ENCODE measurements around the gene SUV39H2. TPM values are rescaled to one million over a fixed set of nuclear protein-coding genes. Genes with fewer than 3 reads are reported as not detected.
"Not testable (repeated sequence)": the region's sequence is repeated elsewhere in the genome, so short reads cannot be mapped to it uniquely, and the experiment has no call there.

The SUV39H2 gene
- total and polyA plus RNA-seq, 4 experiments from 2014 or later, result 4.4 to 6.1 (median 5.3) TPM

DNA sequence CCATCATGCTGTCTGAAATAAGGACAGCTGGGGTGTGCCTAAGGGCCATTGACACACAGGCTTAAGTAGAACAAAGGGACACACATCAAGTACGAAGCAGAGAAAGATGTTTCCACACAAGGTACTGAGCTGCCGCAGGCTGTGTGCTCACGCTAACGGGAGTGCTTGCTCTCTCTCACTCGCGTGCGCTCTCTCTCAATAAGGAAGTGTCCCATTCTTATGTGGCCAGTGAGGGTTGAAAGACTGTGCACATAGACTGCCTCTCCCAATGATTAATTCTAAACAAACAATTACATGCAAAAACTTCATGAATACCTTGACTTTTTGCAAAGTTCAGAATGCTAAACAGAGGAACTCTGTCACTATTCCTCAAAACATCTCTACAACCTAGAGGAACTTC lies 45.3 kb downstream of the SUV39H2 start:
- intact Hi-C loops (cut with micrococcal nuclease), result no loop called here
- Mint-ChIP-seq H3K4me1 (peaks cover 0 to 6% (median 2%) of the 10 kb centered on the region in 4 donors), H3K36me3 (peaks cover 64 to 82% of the 10 kb centered on the region in 2 donors)

DNA sequence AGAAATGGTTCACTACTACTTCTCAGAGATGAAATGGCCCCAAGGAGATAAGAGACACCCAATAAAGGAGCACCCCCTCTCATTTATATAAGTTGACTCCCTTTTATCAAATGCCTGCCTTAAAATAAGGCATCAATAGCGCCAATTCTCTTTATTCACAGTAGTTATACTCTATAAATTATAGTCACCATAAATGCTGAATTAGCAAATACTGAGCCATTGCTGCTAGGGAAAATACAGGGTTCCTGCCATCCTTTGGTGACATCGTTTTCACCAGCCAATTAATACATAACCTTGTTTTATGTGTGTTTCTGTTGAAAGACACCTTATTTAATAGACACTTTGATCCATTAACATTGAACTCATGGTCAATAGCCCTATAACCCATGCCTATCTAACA lies 46.6 kb downstream of the SUV39H2 start:
- Histone ChIP-seq H3K36me3 (ENCODE audit: insufficient read depth, low read length) (peaks cover 56% of the 10 kb centered on the region), H3K27me3 (ENCODE audit: insufficient read depth, low read length) (no peaks in the 10 kb centered on the region), H3K4me3 (ENCODE audit: low read length in 2 of 2) (no peak overlapping the region), H3K4me1 (ENCODE audit: insufficient read depth, low read length) (no peaks in the 10 kb centered on the region), H3K9me3 (ENCODE audit: control insufficient read depth in 1 of 2, low read length in 2 of 2) (no peaks in the 10 kb centered on the region), H3K27ac (ENCODE audit: low read depth, low read length) (no peak overlapping the region)
- ChIA-PET CTCF (ENCODE audit: partially characterized antibody) (interaction anchor here (0.6 kb wide), 1 partner anchor 401 kb away, joined by 3 read pairs; no protein-coding TSS in a partner anchor), POLR2A (ENCODE audit: partially characterized antibody) (no interaction called here)
- Mint-ChIP-seq H3K9me3 (no peaks in the 10 kb centered on the region), H3K36me3 (peaks cover 52 to 74% of the 10 kb centered on the region in 2 donors), H3K4me3 (no peak overlapping the region), H3K27me3 (no peaks in the 10 kb centered on the region), H3K4me1 (peaks cover 0 to 6% (median 2%) of the 10 kb centered on the region in 4 donors), H3K27ac (no peak overlapping the region)
- intact Hi-C loops (cut with micrococcal nuclease), result no loop called here
- no peak for DNase-seq

More for the DNA sequence above, 45.3 kb downstream of the SUV39H2 start:
- Histone ChIP-seq H3K27me3 (ENCODE audit: insufficient read depth, low read length) (no peaks in the 10 kb centered on the region), H3K9me3 (ENCODE audit: control insufficient read depth in 1 of 2, low read length in 2 of 2) (no peaks in the 10 kb centered on the region), H3K27ac (ENCODE audit: low read depth, low read length) (no peak overlapping the region), H3K4me1 (ENCODE audit: insufficient read depth, low read length) (no peaks in the 10 kb centered on the region), H3K36me3 (ENCODE audit: insufficient read depth, low read length) (peaks cover 65% of the 10 kb centered on the region), H3K4me3 (ENCODE audit: low read length in 2 of 2) (no peak overlapping the region)
- ChIA-PET POLR2A (ENCODE audit: partially characterized antibody) (no interaction called here), CTCF (ENCODE audit: partially characterized antibody) (interaction anchor here (0.9 kb wide), 1 partner anchor 20 kb away, joined by 4 read pairs; no protein-coding TSS in a partner anchor)
- no peak for DNase-seq
- Mint-ChIP-seq H3K4me3 (no peak overlapping the region), H3K9me3 (peaks cover 0 to 4% (median under 1%) of the 10 kb centered on the region in 8 donors), H3K27ac (no peak overlapping the region), H3K27me3 (no peaks in the 10 kb centered on the region)

DNA sequence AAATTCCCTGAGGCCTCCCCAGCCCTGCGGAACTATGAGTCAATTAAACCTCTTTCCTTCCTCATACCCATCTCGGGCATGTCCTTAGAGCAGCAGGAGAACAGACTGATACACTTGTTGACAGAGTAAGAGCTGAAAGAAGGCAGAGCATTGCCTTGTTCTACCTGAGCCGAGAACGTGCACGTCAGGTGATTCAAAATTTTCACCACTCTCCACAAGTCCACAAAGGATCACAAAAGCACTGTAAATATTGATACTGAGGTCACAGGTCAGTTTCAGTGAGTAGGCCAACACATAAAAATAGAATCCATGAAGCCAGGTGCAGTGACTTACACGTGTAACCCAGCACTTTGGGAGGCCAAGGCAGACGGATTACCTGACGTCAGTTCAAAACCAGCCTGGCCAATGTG lies 47.4 kb downstream of the SUV39H2 start:
- Mint-ChIP-seq H3K27ac (peak overlapping the region in 1 of 7 donors; percentile 31), H3K36me3 (peaks cover 46 to 70% of the 10 kb centered on the region in 2 donors)

DNA sequence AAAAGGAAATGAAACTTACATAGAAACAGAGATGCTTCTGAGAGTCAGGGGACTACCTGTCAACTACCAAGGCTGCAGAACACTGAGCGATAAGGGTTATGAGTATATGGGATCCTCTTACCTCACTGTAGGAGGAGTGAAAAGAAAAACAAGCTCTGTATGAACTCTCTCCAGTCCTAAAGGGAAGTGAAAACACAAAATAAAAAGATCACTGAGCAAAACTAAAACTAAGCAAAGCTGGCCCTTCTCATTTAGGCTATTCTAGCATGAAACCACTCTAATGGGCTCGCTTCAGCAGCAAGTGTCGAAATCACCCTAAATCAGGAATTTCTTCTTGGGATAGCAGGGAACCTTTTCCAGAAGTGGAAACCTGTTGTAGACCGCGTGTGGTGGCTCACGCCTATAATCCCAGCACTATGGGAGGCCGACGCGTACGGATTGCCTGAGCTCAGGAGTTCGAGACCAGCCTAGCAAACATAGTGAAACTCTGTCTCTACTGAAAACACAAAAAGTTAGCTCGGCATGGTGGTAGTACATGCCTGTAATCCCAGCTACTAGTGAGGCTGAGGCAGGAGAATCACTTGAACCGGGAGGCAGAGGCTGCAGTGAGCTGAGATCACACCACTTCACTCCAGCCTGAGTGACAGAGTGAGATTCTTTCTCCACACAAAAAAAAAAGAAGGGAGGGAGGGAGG lies 48.2 kb downstream of the SUV39H2 start:
- Histone ChIP-seq H3K9me3 (ENCODE audit: control insufficient read depth in 1 of 2, low read length in 2 of 2) (no peaks in the 10 kb centered on the region), H3K27ac (ENCODE audit: low read depth, low read length) (no peak overlapping the region), H3K4me1 (ENCODE audit: insufficient read depth, low read length) (no peaks in the 10 kb centered on the region), H3K27me3 (ENCODE audit: insufficient read depth, low read length) (no peaks in the 10 kb centered on the region), H3K36me3 (ENCODE audit: insufficient read depth, low read length) (peaks cover 46% of the 10 kb centered on the region), H3K4me3 (ENCODE audit: low read length in 2 of 2) (no peak overlapping the region)
- ChIA-PET CTCF (ENCODE audit: partially characterized antibody) (no interaction called here), POLR2A (ENCODE audit: partially characterized antibody) (no interaction called here)
- H3K36me3 Mint-ChIP-seq, result peaks cover 38 to 70% of the 10 kb centered on the region in 2 donors
- DNase-seq, result no peak
- H3K27me3 Mint-ChIP-seq, result no peaks in the 10 kb centered on the region
- peaks cover 0 to 4% (median 1%) of the 10 kb centered on the region in 4 donors for H3K4me1 Mint-ChIP-seq
- intact Hi-C loops (cut with micrococcal nuclease), result no loop called here
- H3K27ac Mint-ChIP-seq, result peak overlapping the region in 2 of 7 donors; percentile 25 to 66
- H3K9me3 Mint-ChIP-seq, result no peaks in the 10 kb centered on the region
- no peak overlapping the region for H3K4me3 Mint-ChIP-seq

More for the DNA sequence above, 47.4 kb downstream of the SUV39H2 start:
- no peak for DNase-seq
- Mint-ChIP-seq H3K9me3 (no peaks in the 10 kb centered on the region), H3K27me3 (no peaks in the 10 kb centered on the region), H3K4me1 (peaks cover 0 to 6% (median 2%) of the 10 kb centered on the region in 4 donors), H3K4me3 (no peak overlapping the region)
- Histone ChIP-seq H3K9me3 (ENCODE audit: control insufficient read depth in 1 of 2, low read length in 2 of 2) (no peaks in the 10 kb centered on the region), H3K36me3 (ENCODE audit: insufficient read depth, low read length) (peaks cover 53% of the 10 kb centered on the region), H3K27ac (ENCODE audit: low read depth, low read length) (no peak overlapping the region), H3K4me1 (ENCODE audit: insufficient read depth, low read length) (no peaks in the 10 kb centered on the region), H3K27me3 (ENCODE audit: insufficient read depth, low read length) (no peaks in the 10 kb centered on the region), H3K4me3 (ENCODE audit: low read length in 2 of 2) (no peak overlapping the region)
- ChIA-PET POLR2A (ENCODE audit: partially characterized antibody) (no interaction called here), CTCF (ENCODE audit: partially characterized antibody) (no interaction called here)
- intact Hi-C loops (cut with micrococcal nuclease), result no loop called here

DNA sequence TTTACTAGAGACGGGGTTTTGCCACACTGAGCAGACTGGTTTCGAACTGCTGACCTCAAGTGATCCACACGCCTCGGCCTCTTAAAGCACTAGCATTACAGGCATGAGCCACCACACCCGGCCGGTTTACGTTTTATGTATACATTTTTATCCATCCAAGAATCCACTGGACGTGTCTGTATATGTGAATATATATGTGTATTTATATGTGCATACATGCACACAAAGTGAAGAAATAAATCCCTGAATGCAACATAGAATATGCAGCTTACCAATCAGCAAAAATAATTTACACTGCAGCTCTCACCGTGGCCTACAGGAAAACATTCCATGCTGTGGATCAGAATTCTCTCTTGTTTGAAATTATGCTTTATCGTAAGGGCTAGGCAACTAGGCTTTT lies 51.9 kb downstream of the SUV39H2 start:
- peaks cover 0 to 4% (median 1%) of the 10 kb centered on the region in 4 donors for H3K4me1 Mint-ChIP-seq
- no peak overlapping the region for H3K27ac Mint-ChIP-seq
- no peaks in the 10 kb centered on the region for H3K4me1 ChIP-seq (ENCODE audit: insufficient read depth, low read length)
- H3K9me3 ChIP-seq (ENCODE audit: control insufficient read depth in 1 of 2, low read length in 2 of 2), result no peaks in the 10 kb centered on the region
- ChIA-PET CTCF (ENCODE audit: partially characterized antibody) (no interaction called here), POLR2A (ENCODE audit: partially characterized antibody) (no interaction called here)
- H3K27ac ChIP-seq (ENCODE audit: low read depth, low read length), result no peak overlapping the region
- H3K4me3 ChIP-seq (ENCODE audit: low read length in 2 of 2), result no peak overlapping the region
- no peak for DNase-seq
- H3K27me3 ChIP-seq (ENCODE audit: insufficient read depth, low read length), result no peaks in the 10 kb centered on the region
- H3K36me3 Mint-ChIP-seq, result peaks cover 33 to 66% of the 10 kb centered on the region in 2 donors
- H3K4me3 Mint-ChIP-seq, result no peak overlapping the region
- H3K9me3 Mint-ChIP-seq, result no peaks in the 10 kb centered on the region
- peaks cover 45% of the 10 kb centered on the region for H3K36me3 ChIP-seq (ENCODE audit: insufficient read depth, low read length)
- no peaks in the 10 kb centered on the region for H3K27me3 Mint-ChIP-seq
- intact Hi-C loops (cut with micrococcal nuclease), result no loop called here

- ChIA-PET POLR2A (ENCODE audit: partially characterized antibody) (no interaction called here), CTCF (ENCODE audit: partially characterized antibody) (no interaction called here)
- H3K27me3 ChIP-seq (ENCODE audit: insufficient read depth, low read length), result no peaks in the 10 kb centered on the region
- no peak overlapping the region for H3K27ac ChIP-seq (ENCODE audit: low read depth, low read length)
- no peaks in the 10 kb centered on the region for H3K9me3 Mint-ChIP-seq
- peaks cover 32% of the 10 kb centered on the region for H3K36me3 ChIP-seq (ENCODE audit: insufficient read depth, low read length)
- no peak for DNase-seq
- H3K4me3 Mint-ChIP-seq, result no peak overlapping the region
- H3K4me3 ChIP-seq (ENCODE audit: low read length in 2 of 2), result no peak overlapping the region
- intact Hi-C loops (cut with micrococcal nuclease), result no loop called here
- no peak overlapping the region for H3K27ac Mint-ChIP-seq
- H3K4me1 ChIP-seq (ENCODE audit: insufficient read depth, low read length), result no peaks in the 10 kb centered on the region
- H3K9me3 ChIP-seq (ENCODE audit: control insufficient read depth in 1 of 2, low read length in 2 of 2), result no peaks in the 10 kb centered on the region
- no peaks in the 10 kb centered on the region for H3K27me3 Mint-ChIP-seq
- peaks cover 28 to 52% of the 10 kb centered on the region in 2 donors for H3K36me3 Mint-ChIP-seq
- no peaks in the 10 kb centered on the region for H3K4me1 Mint-ChIP-seq
These were observed 57.9 kb downstream of the SUV39H2 start for GRCh38 chr10:14936584-14936983.

GRCh38 chr10:14938971-14939370 lies 60.3 kb downstream of the SUV39H2 start:
- DNase-seq; H3K9me3 Mint-ChIP-seq; H3K27me3 ChIP-seq (ENCODE audit: insufficient read depth, low read length); H3K27ac ChIP-seq (ENCODE audit: low read depth, low read length); intact Hi-C loops (cut with micrococcal nuclease); H3K9me3 ChIP-seq (ENCODE audit: control insufficient read depth in 1 of 2, low read length in 2 of 2); POLR2A ChIA-PET (ENCODE audit: partially characterized antibody); H3K4me1 ChIP-seq (ENCODE audit: insufficient read depth, low read length); H3K4me3 ChIP-seq (ENCODE audit: low read length in 2 of 2); H3K27me3 Mint-ChIP-seq; H3K4me3 Mint-ChIP-seq: not testable (repeated sequence)
- Mint-ChIP-seq H3K4me1 (peaks cover 5 to 14% (median 6%) of the 10 kb centered on the region in 4 donors), H3K36me3 (peaks cover 22 to 41% of the 10 kb centered on the region in 2 donors), H3K27ac (peak overlapping the region in 2 of 7 donors; percentile 66 to 83)
- peaks cover 18% of the 10 kb centered on the region for H3K36me3 ChIP-seq (ENCODE audit: insufficient read depth, low read length)
- CTCF ChIA-PET (ENCODE audit: partially characterized antibody), result interaction anchor here (1.3 kb wide), 1 partner anchor 14 kb away, joined by 4 read pairs; no protein-coding TSS in a partner anchor
